Left lung (tissue), 10 donors: Measurements from ENCODE around the gene UNC119. TPM values are rescaled to one million over a fixed set of nuclear protein-coding genes. Genes with fewer than 3 reads are reported as not detected.
A peak's percentile ranks its signal among the peaks of the same experiment; 100 is the strongest.

Experiments used
- ATAC-seq: fragments of 200-7000 bp; cut with Tn5 transposase; one replicate; pipeline ENCODE4 v1.9.1; 2020; ENCODE audit warnings: moderate library complexity
- DNase-seq, 4 donors: peaks; one replicate each; pipeline ENCODE4 v3.0.0-alpha.2; 2013 to 2020
- H3K27ac ChIP-seq, 2 donors: fragments of 200-600 bp; sonication (generic) in 1 of 2; one replicate each; pipeline versions ENCODE4 v1.5.0 to v1.8.0; 2020 to 2021
- H3K27me3 ChIP-seq, 2 donors: fragments of 200-600 bp; sonication (generic) in 1 of 2; one replicate each; pipeline versions ENCODE4 v1.5.0 to v1.8.0; 2020 to 2021
- H3K36me3 ChIP-seq, 2 donors: fragments of 200-600 bp; sonication (generic) in 1 of 2; one replicate each; pipeline versions ENCODE4 v1.5.0 to v1.8.0; 2020 to 2021
- H3K4me1 ChIP-seq, 2 donors: fragments of 200-600 bp; one replicate each; pipeline ENCODE4 v1.8.0; 2021
- H3K4me3 ChIP-seq, 2 donors: fragments of 200-600 bp; sonication (generic) in 1 of 2; one replicate each; pipeline versions ENCODE4 v1.5.0 to v1.8.0; 2020 to 2021; ENCODE audit warnings: mild to moderate bottlenecking in 1 of 2
- H3K9me3 ChIP-seq, 2 donors: fragments of 200-600 bp; sonication (generic) in 1 of 2; one replicate each; pipeline versions ENCODE4 v1.5.0 to v1.8.0; 2020 to 2021
- intact Hi-C, 2 donors: fragments of 100-400 bp; cut with DNase I; formaldehyde crosslinking; loops; one replicate each; pipeline versions ENCODE4 v1.11.2 to v1.14.2; 2022
- polyA plus RNA-seq, 6 donors: library from polyadenylated mRNA; unstranded; fragments of 120-200 nt; gene quantifications; one replicate each; pipeline ENCODE4 v1.2.1, GENCODE V29; 2013; ENCODE audit not compliant: insufficient read length in 6 of 6
- total RNA-seq, 2 donors: library from RNA; stranded (reverse); fragmentation: NEBNext Ultra II Directional; extraction: Animal tissue kit (Norgen Biotek cat#: 25700); gene quantifications; one replicate each; pipeline ENCODE4 v1.2.1, GENCODE V29; 2021
- TF ChIP-seq, protein P1 (sequence below), 2 donors: fragments of 200-600 bp; sonication (generic) in 1 of 2; IDR thresholded peaks; one replicate each; pipeline versions ENCODE4 v1.5.0 to v1.8.0; 2021; ENCODE audit warnings: antibody characterized with exemption in 2 of 2
- donor health status: DM: no; HTN: yes; CAD: no.
- donor health status: DM: no; HTN: no; CAD: no.

Gene UNC119
- total and polyA plus RNA-seq, 8 donors = 25.7 to 36.7 (median 34.4) TPM

DNA sequence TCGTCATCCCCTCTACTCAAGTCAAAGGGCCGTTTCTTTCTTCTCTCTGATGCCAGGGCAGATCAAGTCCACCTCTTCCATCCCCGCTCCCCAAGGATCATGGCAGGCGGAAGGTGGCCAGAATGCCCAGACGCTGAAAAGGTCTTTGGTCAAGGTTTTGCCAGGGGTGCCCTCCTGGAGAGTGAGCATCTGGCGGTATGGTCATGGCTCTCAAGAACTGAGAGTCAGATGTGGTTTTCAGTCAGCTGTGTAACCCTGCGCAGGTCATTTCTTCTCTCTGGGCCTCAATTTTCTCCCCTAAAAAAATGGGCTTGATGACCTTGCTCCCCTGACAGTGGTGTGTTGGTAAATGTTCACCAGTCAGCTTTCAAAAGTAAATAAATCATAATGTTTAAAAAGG lies 33.8 kb downstream of the UNC119 start:
- Histone ChIP-seq H3K4me1 (no peaks in the 10 kb centered on the region), H3K4me3 (no peak overlapping the region), H3K27me3 (peaks cover 0 to 12% of the 10 kb centered on the region in 2 donors), H3K27ac (no peak overlapping the region), H3K9me3 (no peaks in the 10 kb centered on the region), H3K36me3 (no peaks in the 10 kb centered on the region)
- peak in 1 of 4 donors; percentile 6 for DNase-seq
- TF ChIP-seq, protein P1, sequence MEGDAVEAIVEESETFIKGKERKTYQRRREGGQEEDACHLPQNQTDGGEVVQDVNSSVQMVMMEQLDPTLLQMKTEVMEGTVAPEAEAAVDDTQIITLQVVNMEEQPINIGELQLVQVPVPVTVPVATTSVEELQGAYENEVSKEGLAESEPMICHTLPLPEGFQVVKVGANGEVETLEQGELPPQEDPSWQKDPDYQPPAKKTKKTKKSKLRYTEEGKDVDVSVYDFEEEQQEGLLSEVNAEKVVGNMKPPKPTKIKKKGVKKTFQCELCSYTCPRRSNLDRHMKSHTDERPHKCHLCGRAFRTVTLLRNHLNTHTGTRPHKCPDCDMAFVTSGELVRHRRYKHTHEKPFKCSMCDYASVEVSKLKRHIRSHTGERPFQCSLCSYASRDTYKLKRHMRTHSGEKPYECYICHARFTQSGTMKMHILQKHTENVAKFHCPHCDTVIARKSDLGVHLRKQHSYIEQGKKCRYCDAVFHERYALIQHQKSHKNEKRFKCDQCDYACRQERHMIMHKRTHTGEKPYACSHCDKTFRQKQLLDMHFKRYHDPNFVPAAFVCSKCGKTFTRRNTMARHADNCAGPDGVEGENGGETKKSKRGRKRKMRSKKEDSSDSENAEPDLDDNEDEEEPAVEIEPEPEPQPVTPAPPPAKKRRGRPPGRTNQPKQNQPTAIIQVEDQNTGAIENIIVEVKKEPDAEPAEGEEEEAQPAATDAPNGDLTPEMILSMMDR (IDR thresholded peaks at IDR 0.05) = no peak
- no peak for ATAC-seq
- intact Hi-C loops = no loop called here

DNA sequence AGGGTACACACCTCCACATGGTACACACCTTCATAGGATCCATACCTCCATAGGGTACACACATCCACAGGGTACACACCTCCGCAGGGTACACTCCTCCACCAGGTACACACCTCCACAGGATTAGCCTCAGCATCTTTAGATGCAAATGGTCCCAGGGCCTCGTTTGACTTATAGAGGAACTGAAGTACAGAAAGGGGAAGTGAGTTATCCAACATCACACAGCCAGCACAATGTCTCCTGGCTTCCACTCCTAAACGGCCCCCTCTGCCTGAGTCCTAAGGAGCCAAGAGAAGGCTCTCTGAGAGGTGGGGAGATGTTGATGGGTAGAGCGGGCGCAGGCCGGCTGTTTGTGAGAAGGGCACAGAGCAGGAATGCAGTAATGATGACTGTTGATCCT lies 34.3 kb downstream of the UNC119 start:
- no peak overlapping the region for H3K27ac ChIP-seq
- DNase-seq (peak in 1 of 4 donors; percentile 21), ATAC-seq (peak; percentile 21)
- H3K4me3 ChIP-seq = no peak overlapping the region
- TF ChIP-seq, protein P1 (IDR thresholded peaks at IDR 0.05) = no peak
- no peaks in the 10 kb centered on the region for H3K9me3 ChIP-seq
- peaks cover 0 to 16% of the 10 kb centered on the region in 2 donors for H3K27me3 ChIP-seq
- intact Hi-C loops = no loop called here
- H3K4me1 ChIP-seq = no peaks in the 10 kb centered on the region
- H3K36me3 ChIP-seq = no peaks in the 10 kb centered on the region

DNA sequence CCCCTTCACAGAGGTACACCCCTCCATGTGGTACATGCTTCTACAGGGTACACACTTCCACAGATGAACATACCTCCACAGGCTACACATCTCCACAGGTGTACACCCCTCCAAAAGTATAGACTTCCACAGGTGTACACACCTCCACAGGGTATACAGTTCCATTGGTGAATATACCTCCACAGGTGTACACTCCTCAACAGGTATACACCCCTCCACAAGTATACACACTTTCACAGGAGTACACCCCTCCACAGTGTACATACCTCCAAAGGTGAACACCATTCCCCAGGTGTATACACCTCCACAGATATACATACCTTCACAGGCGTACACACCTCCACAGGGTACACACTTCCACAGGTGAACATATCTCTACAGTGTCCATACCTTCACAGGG lies 36.9 kb downstream of the UNC119 start:
- H3K4me1 ChIP-seq = no peaks in the 10 kb centered on the region
- H3K27me3 ChIP-seq = peaks cover 0 to 34% of the 10 kb centered on the region in 2 donors
- H3K9me3 ChIP-seq = no peaks in the 10 kb centered on the region
- TF ChIP-seq, protein P1 (IDR thresholded peaks at IDR 0.05) = no peak
- H3K27ac ChIP-seq = no peak overlapping the region
- DNase-seq (no peak), ATAC-seq (no peak)
- no peaks in the 10 kb centered on the region for H3K36me3 ChIP-seq
- intact Hi-C loops = no loop called here
- H3K4me3 ChIP-seq = no peak overlapping the region

DNA sequence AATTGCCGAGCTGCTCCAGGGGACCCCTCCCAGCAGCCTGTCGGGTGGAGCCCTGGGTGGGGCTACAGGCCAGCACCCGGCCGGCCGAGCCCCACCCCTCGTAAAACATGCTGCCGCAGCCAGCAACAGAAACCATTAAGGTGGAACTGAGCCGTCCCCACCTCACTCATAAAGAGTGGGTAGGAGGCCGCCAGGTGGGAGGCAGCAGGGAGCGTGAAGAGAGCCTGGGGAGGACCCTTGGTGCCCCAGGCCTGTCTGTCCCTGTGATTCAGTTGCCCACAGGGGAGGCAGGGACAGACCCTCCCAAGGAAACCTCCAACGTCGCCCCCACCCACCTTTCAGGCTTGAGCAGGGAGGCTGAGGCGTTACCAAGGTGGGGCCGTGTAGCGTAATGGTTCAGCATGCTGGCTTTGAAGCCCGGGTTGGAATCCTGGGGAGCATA lies 37.8 kb downstream of the UNC119 start:
- Histone ChIP-seq H3K4me3 (no peak overlapping the region), H3K27ac (no peak overlapping the region), H3K36me3 (no peaks in the 10 kb centered on the region), H3K4me1 (no peaks in the 10 kb centered on the region), H3K9me3 (no peaks in the 10 kb centered on the region), H3K27me3 (peaks cover 0 to 39% of the 10 kb centered on the region in 2 donors)
- TF ChIP-seq, protein P1 (IDR thresholded peaks at IDR 0.05) = no peak
- ATAC-seq (no peak), DNase-seq (peak in 1 of 4 donors; percentile 28)
- intact Hi-C loops = no loop called here

DNA sequence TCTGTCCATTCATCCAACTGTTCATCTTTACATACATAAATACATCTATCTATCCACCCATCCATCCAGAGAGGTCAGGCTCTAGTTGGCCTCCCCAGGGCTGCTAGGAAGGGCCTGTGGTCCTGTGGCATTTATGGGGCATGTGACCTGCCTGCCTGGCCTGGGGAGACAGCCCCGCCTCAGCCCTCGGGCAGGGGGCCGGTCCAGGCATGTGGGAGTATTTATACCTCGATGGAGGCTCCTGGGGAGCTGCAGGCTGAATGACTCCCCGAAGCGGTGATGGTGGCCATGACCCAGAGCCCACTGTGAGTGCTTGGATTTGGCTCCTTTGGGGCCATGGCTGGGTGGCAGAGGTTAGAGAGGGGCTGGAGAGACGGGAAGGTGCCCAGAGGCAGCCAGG lies 38.9 kb downstream of the UNC119 start:
- intact Hi-C loops = no loop called here
- DNase-seq (peak in 1 of 4 donors; percentile 67), ATAC-seq (no peak)

More for the DNA sequence above, 38.9 kb downstream of the UNC119 start:
- Histone ChIP-seq H3K27me3 (peaks cover 0 to 49% of the 10 kb centered on the region in 2 donors), H3K9me3 (no peaks in the 10 kb centered on the region), H3K27ac (no peak overlapping the region), H3K36me3 (no peaks in the 10 kb centered on the region), H3K4me1 (no peaks in the 10 kb centered on the region), H3K4me3 (no peak overlapping the region)
- TF ChIP-seq, protein P1 (IDR thresholded peaks at IDR 0.05) = no peak
